ENCODE measurements around the gene RASSF7. TPM values are rescaled to one million over a fixed set of nuclear protein-coding genes. Genes with fewer than 3 reads are reported as not detected.
A peak's percentile ranks its signal among the peaks of the same experiment; 100 is the strongest.

RASSF7 gene
- total RNA-seq, 1 donor from 2014 or later, result 4.6 TPM

GRCh38 chr11:575996-576768 lies 15.4 kb downstream of the RASSF7 start, which contains the start of gene PHRF1:
Gene PHRF1 (plus strand): TSS chr11:576470. CDS start chr11:581513, 5,043 bp downstream.
- ATAC-seq (peak; percentile 91), DNase-seq (peak; percentile 98)
- intact Hi-C loops (cut with micrococcal nuclease), result no loop called here

GRCh38 chr11:576811-577610 lies 16.2 kb downstream of the RASSF7 start:
- intact Hi-C loops (cut with micrococcal nuclease), result no loop called here
- ATAC-seq, result no peak
- DNase-seq, result peak; percentile 40

GRCh38 chr11:577611-577894 lies 16.8 kb downstream of the RASSF7 start:
- DNase-seq, result no peak
- ATAC-seq, result no peak
- intact Hi-C loops (cut with micrococcal nuclease), result no loop called here

DNA sequence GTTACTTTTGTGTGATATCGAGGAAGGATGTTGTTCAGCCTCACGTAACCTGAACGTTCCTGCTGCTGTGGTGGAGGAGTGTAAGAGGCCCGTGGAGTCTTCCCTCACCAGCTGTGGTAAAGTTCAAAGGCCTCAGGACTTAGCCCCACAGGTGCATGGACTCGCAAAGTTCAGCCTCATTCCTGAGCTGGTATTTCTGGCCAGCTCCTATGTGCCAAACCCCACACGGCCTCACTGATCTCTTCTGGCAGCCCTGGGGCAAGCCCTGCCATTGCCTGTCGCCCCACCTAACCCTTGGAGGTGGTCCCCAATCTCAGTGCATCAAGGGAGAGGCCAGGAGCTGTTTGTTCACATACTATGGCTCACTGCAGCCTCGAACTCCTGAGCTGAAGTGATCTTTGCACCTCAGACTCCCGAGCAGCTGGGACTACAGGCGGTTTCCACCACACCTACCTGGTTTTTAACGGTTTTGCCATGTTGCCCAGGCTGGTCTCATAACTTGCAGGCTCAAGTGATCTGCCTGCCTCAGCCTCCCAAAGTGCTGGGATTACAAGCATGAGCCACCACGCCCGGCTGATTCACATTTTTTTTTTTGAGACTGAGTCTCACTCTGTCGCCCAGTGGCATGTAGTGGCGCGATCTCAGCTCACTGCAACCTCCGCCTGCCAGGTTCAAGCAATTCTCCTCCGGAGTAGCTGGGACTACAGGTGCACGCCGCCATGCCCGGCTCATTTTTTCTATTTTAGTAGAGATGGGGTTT lies 17.7 kb downstream of the RASSF7 start:
- intact Hi-C loops (cut with micrococcal nuclease), result no loop called here
- ATAC-seq (no peak), DNase-seq (no peak)

DNA sequence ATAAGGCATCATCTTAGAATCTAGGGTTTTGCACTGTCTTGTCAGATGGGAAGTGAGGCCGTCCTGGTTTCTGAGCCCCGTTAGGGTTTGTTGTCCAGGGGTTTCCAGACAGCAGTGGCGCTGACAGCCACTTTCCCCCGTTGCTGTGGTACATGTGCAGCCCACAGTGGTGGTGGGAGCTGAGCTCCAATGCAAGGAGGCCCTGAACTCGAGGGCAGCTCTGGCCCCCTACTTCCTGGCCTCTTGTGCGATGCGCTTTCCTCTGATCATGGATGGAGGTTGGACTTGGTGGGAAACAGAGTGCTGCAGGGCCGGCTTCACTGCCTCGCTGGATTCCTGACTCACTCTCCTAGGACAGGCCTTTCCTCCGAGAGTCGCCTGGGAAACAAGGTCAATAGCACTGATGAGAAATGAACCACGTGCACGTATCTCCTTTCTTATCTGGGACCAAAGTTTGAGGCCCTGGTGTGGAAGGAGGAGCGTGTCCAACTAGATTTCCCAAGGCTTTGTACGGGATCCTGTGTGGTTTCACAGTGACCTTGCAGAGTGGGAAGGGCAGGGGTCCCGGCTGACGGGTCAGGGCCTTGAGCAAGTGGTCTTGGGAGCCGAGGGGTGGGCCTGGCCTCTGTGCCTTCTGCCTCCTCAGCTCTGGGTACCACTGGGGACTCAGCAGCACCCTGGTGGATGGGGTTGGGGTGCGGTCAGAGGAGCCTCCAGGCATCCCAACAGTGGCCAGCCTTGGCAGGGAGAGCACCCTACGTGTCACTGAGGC lies 19.2 kb downstream of the RASSF7 start:
- intact Hi-C loops (cut with micrococcal nuclease), result no loop called here
- DNase-seq (no peak), ATAC-seq (no peak)

- DNase-seq, result no peak
- intact Hi-C loops (cut with micrococcal nuclease), result no loop called here
- peak; percentile 11 for ATAC-seq
Measured at GRCh38 chr11:581342-581741, 20.6 kb downstream of the RASSF7 start.

DNA sequence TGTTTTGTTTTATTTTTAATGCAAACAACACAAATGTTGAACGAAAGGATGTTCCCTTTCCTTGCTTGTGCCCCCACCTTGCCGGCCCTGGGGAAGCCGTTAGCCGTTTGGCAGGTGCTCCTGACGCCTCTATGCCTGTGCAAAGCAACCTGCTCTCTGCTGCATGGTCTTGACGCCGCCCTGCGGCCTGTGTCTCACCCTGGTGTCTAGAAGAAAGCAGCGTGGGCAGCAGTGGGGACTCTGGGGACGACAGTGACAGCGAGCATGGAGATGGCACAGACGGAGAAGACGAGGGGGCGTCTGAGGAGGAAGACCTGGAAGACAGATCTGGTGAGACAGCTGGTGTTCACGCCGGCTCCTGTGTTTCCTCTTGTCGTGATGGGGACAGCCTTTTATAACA lies 21.0 kb downstream of the RASSF7 start:
- DNase-seq, result no peak
- intact Hi-C loops (cut with micrococcal nuclease), result no loop called here
- ATAC-seq, result no peak

- intact Hi-C loops (cut with micrococcal nuclease), result no loop called here
- ATAC-seq, result no peak
- no peak for DNase-seq
Measured at GRCh38 chr11:584287-584686, 23.5 kb downstream of the RASSF7 start.

DNA sequence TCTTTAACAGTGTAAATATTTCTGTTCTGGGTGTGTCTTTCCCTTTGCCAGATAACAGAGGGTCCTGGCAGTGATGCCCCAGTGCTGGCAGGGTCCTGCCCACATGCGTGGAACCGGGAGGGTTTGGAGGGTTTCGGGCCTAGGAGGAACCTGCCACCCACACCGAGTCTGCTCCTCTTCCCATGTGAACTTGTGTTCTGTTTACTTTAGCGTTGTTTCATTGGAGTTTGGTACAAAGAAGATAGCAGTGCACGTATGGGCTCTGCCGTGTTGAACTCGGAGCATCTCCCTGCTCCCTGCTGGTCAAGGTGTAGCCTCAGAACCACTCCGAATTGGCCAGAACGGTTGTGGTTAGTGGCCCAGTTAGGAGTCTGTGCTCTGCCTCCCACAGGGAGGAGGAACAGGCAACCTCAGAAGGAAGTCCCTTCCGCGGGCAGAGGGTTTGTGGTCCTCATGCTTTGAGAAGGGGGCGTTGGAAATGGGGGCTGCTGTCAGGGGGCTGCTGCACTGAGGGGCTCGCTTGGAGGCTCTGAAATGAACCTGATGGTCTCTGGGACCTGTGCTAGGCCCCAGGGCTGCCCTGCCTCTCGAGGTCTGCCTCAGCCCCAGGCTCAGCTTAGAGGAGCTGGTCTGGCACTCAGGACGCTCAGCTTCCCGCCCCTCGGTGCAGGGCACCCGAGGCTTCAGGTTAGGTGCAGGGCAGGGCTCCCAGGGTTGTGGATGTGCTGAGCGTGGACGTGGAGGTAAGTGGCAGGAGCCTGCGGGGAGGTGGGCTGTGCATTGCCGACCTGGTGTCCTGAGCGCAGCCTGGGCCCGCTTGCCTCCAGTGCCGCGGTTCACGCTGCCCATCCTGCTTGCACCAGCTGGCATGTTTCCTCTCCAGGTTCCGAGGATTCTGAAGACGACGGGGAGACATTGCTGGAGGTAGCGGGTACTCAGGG lies 25.9 kb downstream of the RASSF7 start:
- DNase-seq, result no peak
- no peak for ATAC-seq
- intact Hi-C loops (cut with micrococcal nuclease), result no loop called here

- DNase-seq (no peak), ATAC-seq (no peak)
- intact Hi-C loops (cut with micrococcal nuclease), result no loop called here
Measured at GRCh38 chr11:587546-587945, 26.8 kb downstream of the RASSF7 start.

GRCh38 chr11:587978-588380 lies 27.2 kb downstream of the RASSF7 start:
- ATAC-seq (peak; percentile 16), DNase-seq (no peak)
- intact Hi-C loops (cut with micrococcal nuclease), result no loop called here

- ATAC-seq, result no peak
- intact Hi-C loops (cut with micrococcal nuclease), result no loop called here
- DNase-seq, result no peak
Measured at GRCh38 chr11:589798-590197, 29.0 kb downstream of the RASSF7 start.

GRCh38 chr11:590997-591396 lies 30.2 kb downstream of the RASSF7 start:
- intact Hi-C loops (cut with micrococcal nuclease), result no loop called here
- DNase-seq (no peak), ATAC-seq (no peak)

DNA sequence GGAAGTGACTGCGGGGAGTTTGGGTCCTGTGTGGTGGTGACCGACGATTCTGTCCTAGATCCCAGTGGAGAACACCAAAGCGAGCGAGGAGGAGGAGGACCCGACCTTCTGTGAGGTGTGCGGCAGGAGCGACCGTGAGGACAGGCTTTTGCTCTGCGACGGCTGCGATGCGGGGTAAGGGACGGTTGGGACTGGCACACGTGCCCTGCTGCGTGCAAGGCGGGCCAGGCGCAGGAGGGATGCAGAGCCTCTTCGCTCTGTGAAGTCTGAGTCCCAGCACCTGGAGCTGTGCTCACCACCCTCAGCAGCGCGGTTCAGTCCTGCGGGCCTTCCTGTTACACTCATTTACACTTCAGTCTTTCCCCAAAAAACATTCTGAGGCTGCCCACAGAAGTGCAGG lies 31.7 kb downstream of the RASSF7 start:
- intact Hi-C loops (cut with micrococcal nuclease), result no loop called here
- ATAC-seq (no peak), DNase-seq (no peak)

DNA sequence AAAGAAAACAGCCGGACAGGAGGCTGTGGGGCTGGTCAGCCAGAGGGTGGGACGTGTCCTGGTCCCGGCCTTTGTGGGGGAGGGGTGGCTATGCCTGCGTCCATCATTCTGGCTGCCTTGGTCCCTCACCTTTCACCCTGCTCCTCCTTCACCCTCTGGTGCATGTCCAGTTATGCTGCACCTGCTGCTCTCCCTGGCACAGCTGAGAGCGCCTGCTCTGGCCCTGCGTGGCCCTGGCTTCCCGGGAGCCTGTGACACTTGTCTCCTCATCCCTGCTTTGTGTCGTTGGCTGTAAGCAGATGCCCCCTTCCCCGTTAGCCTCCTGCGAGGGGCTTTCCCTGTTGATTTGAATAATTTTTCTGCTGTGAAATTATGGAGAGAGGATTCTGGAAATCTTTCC lies 32.1 kb downstream of the RASSF7 start:
- intact Hi-C loops (cut with micrococcal nuclease), result no loop called here
- ATAC-seq (no peak), DNase-seq (no peak)

DNA sequence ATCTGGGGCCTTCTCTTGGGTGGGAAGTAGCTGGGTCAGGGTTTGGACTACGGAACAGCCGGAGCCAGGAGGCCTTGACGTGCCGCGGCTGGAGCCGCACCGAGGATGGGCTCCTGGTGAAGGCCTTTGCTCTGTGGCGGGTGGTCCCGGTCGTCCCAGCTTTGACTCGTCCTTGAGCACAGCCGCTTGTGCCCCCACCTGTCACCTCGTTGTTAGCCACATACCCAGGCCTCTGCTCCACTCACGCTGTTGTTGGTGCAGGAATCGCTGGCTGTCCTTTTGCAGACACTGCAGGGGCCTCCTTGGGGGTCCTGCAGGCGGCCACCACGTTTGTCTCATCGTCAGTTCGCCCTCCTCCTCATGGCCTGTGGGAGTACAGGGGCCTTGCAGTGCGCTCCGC lies 32.6 kb downstream of the RASSF7 start:
- intact Hi-C loops (cut with micrococcal nuclease), result no loop called here
- ATAC-seq, result no peak
- DNase-seq, result no peak

GRCh38 chr11:595400-595799 lies 34.6 kb downstream of the RASSF7 start:
- ATAC-seq, result no peak
- DNase-seq, result no peak
- intact Hi-C loops (cut with micrococcal nuclease), result no loop called here

DNA sequence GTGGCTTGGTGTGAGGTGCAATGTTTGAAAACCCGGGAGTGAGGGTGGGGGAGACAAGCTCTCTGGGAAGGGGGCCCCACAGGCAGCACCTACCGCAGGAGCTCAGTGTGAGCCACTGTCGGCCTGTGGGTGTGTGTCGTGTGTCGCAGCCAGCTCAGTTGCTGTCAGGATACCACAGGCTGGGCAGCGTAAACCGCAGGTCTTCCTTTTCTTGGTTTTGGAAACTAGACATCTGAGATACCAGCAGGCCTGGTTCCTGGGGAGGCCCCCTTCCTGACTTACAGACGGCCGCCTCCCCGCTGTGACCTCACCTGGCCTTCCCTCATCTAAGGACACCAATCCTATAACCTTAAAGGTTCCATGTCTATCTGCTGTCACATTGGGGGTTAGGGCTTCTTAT lies 35.6 kb downstream of the RASSF7 start:
- DNase-seq, result no peak
- intact Hi-C loops (cut with micrococcal nuclease), result no loop called here
- no peak for ATAC-seq

All from left ventricle myocardium superior (tissue), 1 donor.